ENCODE data around the gene C6orf141.

The C6orf141 gene

DNA sequence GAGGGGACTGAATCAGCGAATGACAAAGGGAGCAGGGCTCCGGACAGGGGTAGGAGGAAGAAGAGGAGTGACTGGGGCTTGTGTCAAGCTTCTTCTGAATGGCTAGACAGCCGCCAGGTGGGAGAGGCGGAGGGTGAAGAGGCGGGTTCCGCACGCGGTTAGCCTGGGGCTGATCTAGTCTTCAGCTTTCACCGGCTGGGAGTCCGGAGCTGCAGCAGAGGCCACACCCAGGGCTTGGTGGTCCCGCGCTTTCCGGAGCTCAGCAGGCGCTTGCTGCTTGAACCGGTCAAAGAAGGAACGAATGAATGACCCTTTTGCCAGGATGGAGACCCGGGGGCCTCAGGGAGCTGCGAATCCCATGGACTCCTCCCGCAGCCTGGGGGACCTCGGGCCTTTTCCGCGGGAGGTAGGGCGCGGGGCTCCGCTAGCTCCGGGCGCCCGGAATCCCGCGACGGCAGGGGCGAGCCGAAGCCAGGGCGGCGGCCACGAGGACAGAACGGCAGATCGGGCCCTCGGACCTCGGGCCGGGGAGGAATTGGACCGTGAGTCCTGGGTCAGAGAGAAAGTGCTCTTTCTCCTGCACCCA lies at the start of gene C6orf141:
Gene C6orf141 (plus strand): TSS at position 177 of the 586 bp plus-strand sequence. CDS start 125 bp downstream, at position 302.
- DNase-seq (ENCODE audit: low read depth in 2 of 2): no peak

DNA sequence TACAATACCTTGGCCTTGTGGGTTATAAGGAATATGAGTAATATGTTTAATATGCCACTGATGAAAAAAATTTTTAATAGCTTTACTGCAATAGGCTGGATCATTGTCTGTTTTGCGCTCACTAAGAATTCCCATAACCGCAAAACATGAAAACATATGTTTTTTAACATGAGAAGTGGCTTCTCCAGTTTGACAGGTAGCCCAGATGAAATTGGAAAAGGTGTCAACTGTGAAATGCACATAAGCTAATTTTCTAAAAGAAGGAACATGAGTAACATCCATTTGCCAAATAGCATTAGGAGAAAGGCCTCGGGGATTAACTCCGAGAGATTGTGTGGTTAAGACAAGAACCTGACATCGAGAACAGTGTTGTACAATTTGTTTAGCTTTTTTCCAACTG lies 45.8 kb upstream of the C6orf141 start:
- no peak for DNase-seq (ENCODE audit: low read depth in 2 of 2)

GRCh38 chr6:49506569-49507111 lies 43.8 kb upstream of the C6orf141 start:
- DNase-seq (ENCODE audit: low read depth in 2 of 2): no peak

DNA sequence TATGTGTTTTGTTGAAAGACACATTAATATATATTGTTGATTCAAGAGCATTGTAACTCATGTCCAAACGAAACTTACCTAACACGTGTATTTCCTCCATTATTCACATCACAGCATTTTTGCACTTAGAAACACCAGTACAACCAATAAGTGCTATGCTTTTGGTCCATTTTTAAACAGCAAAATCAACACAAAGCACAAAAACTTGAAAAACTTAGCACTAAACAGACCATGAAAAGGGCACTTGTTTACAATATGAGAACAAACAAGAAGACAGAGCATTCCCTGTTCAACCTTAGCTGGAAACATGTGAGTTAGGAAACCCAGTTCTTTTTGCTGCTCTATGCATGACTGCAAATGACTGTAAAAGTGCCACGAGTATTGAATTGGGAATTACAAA lies 41.1 kb upstream of the C6orf141 start:
- no peak for DNase-seq (ENCODE audit: low read depth in 2 of 2)

- no peak for DNase-seq (ENCODE audit: low read depth in 2 of 2)
Measured at GRCh38 chr6:49513153-49513989, 37.1 kb upstream of the C6orf141 start.

- DNase-seq (ENCODE audit: low read depth in 2 of 2): no peak
Measured at GRCh38 chr6:49514571-49515484, 35.6 kb upstream of the C6orf141 start.

DNA sequence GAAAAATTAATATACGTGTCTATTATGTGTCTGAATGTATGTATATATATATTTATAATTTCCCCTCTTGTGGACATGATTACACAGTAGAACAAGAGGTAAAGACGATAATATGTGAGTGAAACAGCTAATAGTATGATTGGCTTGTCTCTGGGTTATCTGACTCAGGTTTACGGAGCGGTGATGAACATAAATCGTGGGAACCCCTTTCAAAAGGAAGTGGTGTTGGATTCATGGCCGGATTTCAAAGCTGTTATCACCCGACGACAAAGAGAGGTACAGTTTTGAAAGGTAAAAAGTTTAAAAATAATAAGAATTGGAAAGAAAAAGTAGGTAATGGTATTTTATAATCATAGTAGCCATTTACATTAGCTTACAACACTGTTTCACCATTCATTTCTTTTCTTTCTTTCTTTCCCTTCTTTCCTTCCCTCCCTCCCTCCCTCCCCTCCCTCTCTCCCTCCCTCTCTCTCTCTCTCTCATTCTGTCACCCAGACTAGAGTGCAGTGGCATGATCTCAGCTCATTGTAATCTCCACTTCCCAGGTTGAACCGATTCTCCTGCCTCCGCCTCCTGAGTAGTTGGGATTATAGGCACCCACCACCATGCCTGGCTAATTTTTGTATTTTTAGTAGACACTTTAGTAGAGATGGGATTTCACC lies 34.9 kb upstream of the C6orf141 start:
- no peak for DNase-seq (ENCODE audit: low read depth in 2 of 2)

DNA sequence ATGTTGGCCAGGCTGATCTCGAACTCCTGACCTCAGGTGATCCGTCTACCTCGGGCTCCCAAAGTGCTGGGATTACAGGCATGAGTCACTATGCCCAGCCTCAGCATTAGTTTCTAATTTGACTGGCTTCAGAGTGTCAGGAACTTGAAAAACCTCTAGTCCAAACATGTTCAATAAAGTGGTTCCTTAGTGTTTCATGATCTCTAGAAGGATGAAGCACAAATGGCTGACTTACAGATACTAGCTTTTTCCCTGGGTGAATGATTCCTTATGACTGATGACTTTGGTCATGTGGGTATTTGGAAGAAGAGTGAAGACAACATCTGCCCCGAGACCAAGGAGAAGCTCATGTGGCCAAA lies 34.3 kb upstream of the C6orf141 start:
- no peak for DNase-seq (ENCODE audit: low read depth in 2 of 2)

GRCh38 chr6:49517919-49518318 lies 32.5 kb upstream of the C6orf141 start:
- DNase-seq (ENCODE audit: low read depth in 2 of 2): no peak

DNA sequence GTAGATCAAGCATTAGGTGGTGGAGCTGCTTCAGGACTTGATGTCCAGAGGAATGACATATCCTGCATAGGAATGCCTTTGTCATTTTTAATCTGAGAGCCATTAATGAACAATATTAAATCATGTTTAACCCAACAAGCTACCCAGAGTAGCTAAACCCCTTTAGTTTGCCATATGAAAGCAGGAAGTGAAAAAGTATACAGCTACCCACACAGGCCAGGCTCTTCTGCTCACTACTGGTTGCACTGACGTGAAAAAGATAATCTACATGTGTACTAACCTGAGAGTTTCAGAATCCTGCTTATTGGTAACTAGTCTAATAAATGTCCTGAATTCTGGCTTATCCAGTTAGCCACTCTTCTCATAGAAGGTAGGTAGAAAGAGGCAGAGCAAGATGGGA lies 30.8 kb upstream of the C6orf141 start:
- no peak for DNase-seq (ENCODE audit: low read depth in 2 of 2)

- no peak for DNase-seq (ENCODE audit: low read depth in 2 of 2)
Measured at GRCh38 chr6:49522710-49523593, 27.5 kb upstream of the C6orf141 start.

DNA sequence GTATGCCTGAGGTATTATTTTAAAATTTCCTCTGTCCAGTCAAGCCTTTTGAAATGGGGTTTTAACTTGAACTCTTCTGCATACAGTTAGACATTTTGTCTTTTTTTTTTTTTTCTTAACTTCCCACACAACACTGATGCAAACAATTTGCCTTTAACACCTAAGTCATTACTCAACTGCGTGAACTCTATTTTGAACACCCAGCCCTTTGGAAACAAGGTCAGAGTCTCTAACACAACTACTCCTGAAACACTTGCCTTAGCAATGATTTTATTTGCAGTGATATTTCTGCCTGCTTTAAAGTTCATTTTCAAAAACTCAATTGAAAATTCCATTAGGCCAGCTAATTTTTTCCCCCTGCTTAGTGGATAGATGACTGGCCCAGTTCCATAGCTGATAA lies 26.6 kb upstream of the C6orf141 start:
- DNase-seq (ENCODE audit: low read depth in 2 of 2): no peak

DNA sequence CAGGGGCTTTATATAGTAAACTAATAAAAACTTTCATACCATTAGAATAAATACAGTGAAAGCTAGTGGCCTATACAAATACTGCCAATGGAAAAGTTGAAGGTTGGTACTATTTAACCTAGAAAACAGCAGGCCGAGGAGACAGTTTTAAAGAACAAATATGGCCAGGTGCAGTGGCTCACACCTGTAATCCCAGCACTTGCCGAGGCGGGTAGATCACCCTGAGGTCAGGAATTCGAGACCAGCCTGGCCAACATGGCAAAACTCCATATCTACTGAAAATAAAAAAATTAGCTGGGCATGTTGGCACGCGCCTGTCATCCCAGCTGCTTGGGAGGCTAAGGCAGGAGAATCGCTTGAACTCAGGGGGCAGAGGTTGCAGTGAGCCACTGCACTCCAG lies 25.9 kb upstream of the C6orf141 start:
- DNase-seq (ENCODE audit: low read depth in 2 of 2): no peak

DNA sequence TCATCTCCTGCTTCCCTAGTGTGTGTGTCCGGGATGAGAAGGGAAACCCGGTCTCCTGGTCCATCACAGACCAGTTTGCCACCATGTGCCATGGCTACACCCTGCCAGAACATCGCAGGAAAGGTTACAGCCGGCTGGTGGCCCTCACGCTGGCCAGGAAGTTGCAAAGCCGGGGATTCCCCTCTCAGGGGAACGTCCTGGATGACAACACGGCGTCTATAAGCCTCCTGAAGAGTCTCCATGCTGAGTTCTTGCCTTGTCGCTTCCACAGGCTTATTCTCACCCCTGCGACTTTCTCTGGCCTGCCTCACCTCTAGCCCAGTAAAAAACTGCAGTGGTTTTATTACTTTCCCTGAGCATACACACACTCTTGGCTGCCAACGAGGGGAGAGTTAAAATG lies 23.9 kb upstream of the C6orf141 start:
- DNase-seq (ENCODE audit: low read depth in 2 of 2): no peak

DNA sequence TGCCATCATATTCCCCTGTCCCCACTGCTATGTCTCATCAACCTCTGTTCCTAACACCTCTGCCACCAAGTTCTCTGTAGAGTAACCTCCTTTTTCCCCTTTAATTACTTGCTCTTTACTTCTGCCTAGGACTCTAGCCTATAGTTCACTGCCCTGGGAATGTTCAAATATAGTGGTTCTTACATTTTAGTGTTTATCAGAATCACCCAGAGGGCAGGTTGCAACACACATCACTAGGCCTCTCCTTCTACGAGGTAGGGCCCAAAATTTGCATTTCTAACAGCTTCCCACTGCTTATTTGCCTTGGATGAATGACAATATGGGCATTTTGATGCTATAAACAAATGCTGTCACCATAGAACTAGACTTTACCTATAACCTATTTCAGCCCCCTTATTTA lies 23.1 kb upstream of the C6orf141 start:
- DNase-seq (ENCODE audit: low read depth in 2 of 2): no peak

- DNase-seq (ENCODE audit: low read depth in 2 of 2): no peak
Measured at GRCh38 chr6:49528571-49528970, 21.9 kb upstream of the C6orf141 start.

- DNase-seq (ENCODE audit: low read depth in 2 of 2): no peak
Measured at GRCh38 chr6:49530141-49530776, 20.2 kb upstream of the C6orf141 start.

- no peak for DNase-seq (ENCODE audit: low read depth in 2 of 2)
Measured at GRCh38 chr6:49531774-49532569, 18.5 kb upstream of the C6orf141 start.

DNA sequence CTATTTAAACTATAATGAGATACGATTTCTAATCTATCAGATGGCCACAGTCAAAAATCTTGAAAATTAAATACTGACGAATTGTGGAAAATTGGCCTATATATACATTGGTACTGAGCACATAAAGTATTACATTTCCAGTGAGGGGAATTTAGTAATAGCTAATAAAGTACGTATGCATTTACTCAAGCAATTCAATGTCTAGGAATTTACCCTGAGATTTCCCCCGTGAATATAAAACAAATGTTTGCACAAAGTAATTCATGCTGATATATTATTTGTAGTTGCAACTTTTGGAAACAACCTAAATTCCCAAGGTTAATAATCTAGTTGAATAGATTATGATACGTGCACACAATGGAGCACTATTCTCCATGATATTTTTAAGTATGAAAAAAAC lies 14.7 kb upstream of the C6orf141 start:
- no peak for DNase-seq (ENCODE audit: low read depth in 2 of 2)

All from stimulated activated CD8-positive, alpha-beta memory T cell treated with anti-CD3 and anti-CD28 coated beads, Interleukin-7, amount 100 ng/mL, for 1 hour (primary cell).